Measurements from ENCODE around the gene NUP58.
A peak's percentile ranks its signal among the peaks of the same experiment; 100 is the strongest.

The NUP58 gene

GRCh38 chr13:25301347-25302113 is at the start of gene NUP58:
NUP58 (plus strand) TSS chr13:25301625; CDS start chr13:25301774, 149 bp downstream.
- DNase-seq, result peak; percentile 93

- DNase-seq, result no peak
Measured at GRCh38 chr13:25252225-25252624, 49.2 kb upstream of the NUP58 start.

- no peak for DNase-seq
Measured at GRCh38 chr13:25252752-25253151, 48.7 kb upstream of the NUP58 start.

- no peak for DNase-seq
Measured at GRCh38 chr13:25253702-25254101, 47.7 kb upstream of the NUP58 start.

- DNase-seq, result no peak
Measured at GRCh38 chr13:25262261-25262660, 39.2 kb upstream of the NUP58 start.

GRCh38 chr13:25266706-25267105 is 34.7 kb upstream of the NUP58 start:
- no peak for DNase-seq

GRCh38 chr13:25267715-25268114 is 33.7 kb upstream of the NUP58 start:
- no peak for DNase-seq

- no peak for DNase-seq
Measured at GRCh38 chr13:25268561-25268960, 32.9 kb upstream of the NUP58 start.

GRCh38 chr13:25276748-25277147 is 24.7 kb upstream of the NUP58 start:
- no peak for DNase-seq

GRCh38 chr13:25280396-25280795 is 21.0 kb upstream of the NUP58 start:
- DNase-seq, result no peak

- no peak for DNase-seq
Measured at GRCh38 chr13:25281193-25281934, 20.1 kb upstream of the NUP58 start.

GRCh38 chr13:25281935-25282332 is 19.5 kb upstream of the NUP58 start:
- DNase-seq, result peak in 1 of 2 donors; percentile 8

- DNase-seq, result peak in 1 of 2 donors; percentile 38
Measured at GRCh38 chr13:25286308-25286968, 15.0 kb upstream of the NUP58 start.

GRCh38 chr13:25286969-25287961 is 14.2 kb upstream of the NUP58 start, which contains the start of gene MTMR6:
MTMR6 (minus strand) TSS chr13:25287488; CDS start chr13:25287247, 241 bp downstream.
- peak; percentile 96 to 98 for DNase-seq

GRCh38 chr13:25288966-25289365 is 12.5 kb upstream of the NUP58 start:
- DNase-seq, result no peak

- DNase-seq, result no peak
Measured at GRCh38 chr13:25291691-25292090, 9.7 kb upstream of the NUP58 start.

- DNase-seq, result no peak
Measured at GRCh38 chr13:25292301-25292700, 9.1 kb upstream of the NUP58 start.

- no peak for DNase-seq
Measured at GRCh38 chr13:25295228-25295627, 6.2 kb upstream of the NUP58 start.

- no peak for DNase-seq
Measured at GRCh38 chr13:25295701-25296100, 5.7 kb upstream of the NUP58 start.

GRCh38 chr13:25300861-25301346 is 521 bp upstream of the NUP58 start:
- DNase-seq, result peak; percentile 22 to 38

GRCh38 chr13:25302121-25302520 is 696 bp downstream of the NUP58 start:
- DNase-seq, result no peak
